ENCODE results near the gene LBR.
"Not testable (repeated sequence)": the region's sequence is repeated elsewhere in the genome, so short reads cannot be mapped to it uniquely, and the experiment has no call there.

LBR gene

DNA sequence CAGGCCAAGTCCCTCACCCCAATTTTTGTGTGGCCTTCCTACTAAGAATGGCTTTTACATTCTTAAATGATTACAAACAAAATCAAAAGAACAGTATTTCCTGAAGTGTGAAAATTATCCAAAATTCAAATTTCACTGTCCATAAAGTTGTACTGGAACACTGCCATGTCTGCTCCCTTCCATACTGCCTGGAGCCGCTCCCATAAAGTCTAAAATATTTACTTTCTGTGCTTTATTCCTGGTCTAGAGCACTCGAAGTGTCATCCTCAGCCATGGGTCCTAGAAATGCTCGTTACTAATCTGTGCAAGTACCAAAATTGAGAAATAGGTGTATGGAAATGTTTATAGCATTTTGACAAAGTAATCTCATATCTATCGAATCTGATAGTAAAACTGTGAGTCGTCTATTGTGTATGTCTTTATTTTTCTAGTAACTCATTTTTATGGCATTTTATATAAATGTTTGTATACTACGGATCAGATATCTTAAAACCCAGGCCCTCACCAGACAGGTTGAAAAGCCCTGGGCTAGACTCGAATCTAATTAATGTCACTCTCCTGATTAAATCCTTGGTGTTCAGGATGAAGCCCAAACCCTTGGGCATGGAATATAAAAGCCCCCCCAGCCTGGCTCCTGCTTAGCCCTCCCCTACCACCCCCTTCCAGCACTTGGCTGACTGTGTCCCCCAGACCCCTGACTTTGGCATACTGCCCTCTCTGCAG is 4.9 kb downstream of the LBR start:
- DNase-seq (ENCODE audit: low read depth), result peak; percentile 12

DNA sequence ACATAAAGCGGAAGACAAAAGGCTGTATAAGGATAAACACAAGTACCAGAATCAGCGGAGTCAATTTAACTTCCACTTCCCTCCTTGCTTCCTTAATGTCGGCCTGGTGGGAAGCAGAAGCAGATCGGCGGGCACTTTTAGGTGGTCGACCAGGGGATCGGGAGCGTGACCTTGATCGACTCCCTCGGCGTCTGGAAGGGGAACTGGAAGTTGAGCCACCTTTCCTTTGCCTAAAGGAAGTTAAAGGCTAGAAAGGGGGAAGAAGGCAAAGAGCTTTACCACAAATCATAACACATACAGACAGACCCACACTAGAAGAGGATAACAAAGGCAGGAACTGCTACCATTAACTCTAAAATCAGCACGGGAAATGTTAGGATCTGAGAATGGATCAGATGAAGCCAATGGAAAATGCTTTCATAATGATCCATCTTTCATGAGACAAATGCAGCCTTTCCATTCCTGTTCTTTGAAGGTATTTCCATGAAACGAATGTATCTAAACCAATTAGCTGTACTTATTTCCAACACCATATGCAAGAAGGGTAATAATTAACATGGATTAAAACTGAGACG is 5.7 kb downstream of the LBR start:
- no peak for DNase-seq (ENCODE audit: low read depth)

DNA sequence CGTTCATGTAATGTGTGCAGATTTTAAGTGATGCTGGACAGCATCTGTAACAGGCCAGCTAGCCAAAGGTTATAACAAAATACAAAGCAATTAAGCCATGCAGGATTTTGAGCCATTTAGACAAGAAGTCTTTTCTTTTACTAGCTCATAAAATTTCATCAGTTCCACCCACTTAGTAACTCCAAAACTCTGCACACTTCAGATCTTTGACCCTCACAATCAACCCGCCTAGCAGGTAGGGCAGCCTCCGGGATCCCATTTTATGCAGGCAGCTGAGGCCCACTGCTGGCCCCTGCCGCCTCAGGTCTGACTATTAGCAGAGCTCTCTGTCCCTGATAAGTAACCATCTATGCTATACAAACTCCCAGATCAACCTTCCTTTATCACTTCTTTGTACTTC is 9.2 kb downstream of the LBR start:
- no peak for DNase-seq (ENCODE audit: low read depth)

DNA sequence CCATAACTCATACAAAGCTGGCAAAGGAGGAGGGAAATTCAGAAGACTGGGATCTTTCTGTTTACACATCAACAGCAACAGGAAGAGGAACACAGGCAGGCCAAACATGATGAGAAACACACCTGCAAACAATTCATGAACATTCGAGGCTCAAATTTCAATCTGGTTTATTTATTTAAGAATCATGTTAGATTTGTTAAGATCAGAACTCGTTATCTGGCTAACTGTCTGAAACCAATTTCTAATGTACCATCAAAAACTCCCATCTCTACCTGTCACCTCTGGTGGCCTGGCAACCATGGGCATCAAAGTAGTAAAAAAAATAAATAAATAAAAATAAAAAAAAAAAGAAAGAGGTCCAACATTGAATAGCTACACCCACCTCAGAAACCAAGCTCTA is 9.8 kb downstream of the LBR start:
- DNase-seq (ENCODE audit: low read depth), result no peak

DNA sequence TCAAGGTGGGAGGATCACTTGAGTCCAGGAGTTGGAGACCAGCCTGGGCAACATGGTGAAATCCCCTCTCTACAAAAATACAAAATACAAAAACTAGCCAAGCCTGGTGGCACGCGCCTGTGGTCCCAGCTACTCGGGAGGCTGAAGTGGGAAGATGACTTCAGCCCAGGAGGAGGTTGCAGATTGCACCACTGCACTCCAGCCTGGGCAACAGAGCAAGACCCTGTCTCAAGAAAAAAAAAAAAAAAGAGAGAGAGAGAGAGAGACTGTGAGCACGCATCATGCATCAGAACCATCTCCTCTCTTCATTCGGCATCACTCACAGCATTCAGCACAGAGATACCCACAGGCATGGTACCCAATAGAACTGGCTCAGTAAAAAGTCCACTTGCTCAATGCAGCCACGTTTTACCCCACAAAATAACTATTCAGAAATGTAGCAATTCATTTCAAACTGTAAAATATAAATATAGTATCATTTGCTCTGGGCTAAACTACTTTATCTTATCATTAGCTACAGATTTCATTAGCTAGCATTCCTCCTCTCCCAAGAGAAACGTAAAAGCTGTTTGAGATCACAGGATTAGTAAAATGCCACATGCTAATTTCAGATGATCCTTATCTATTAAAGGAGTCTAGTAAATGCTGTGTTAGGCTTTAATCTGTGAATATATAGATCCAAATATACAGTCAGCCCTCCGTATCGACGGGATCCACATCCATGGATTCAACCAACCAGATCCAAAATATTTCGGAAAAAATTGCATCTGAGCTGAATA is 11.7 kb downstream of the LBR start:
- DNase-seq (ENCODE audit: low read depth), result no peak

DNA sequence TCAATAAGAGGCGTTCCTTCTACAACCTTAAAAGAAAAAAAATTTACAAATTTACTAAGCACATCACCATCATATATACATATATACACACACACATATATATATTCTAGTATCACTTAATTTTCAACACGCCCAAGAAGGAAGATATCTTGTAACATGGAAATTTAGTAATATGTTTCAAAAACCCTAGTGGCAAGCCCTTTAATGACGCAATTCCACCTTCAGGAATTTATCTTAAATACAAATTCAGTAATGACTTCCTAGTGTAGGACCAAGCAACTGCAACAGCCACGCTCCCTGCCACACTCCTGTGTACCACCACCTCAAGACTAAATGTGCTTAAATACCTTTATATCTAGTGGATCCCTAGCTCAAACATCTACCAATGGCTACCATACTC is 12.5 kb downstream of the LBR start:
- DNase-seq (ENCODE audit: low read depth), result no peak

DNA sequence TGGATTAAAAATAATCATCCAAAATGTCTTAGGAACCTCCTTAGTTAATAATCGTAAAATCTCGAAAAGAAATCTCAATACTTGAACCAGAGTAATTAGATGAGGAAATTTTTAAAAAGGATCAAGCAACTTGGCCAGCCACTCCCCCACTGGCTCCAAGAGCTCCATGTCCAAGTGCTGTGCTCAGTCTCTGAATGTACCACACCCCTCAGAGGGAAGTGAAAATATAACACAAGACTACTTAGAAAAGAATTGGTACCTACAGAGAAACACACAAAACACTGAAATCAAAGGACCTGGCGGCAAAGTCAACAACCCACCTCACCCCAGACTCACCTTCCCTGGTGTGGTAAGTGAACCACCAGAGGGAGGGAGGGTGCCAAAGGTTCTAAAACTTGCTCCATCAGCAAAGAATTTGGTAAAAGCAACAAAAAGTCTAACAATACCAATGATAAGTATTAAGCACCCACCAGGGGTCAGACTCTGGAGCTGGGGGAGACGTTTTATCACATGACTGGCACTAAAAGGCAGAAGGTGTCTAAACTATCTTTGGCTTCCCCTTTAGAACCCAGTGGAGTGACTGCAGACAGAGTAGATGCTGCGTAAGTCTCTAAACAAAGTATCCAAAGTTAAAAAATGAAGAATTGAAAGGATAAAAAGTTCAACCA is 14.0 kb downstream of the LBR start:
- no peak for DNase-seq (ENCODE audit: low read depth)

DNA sequence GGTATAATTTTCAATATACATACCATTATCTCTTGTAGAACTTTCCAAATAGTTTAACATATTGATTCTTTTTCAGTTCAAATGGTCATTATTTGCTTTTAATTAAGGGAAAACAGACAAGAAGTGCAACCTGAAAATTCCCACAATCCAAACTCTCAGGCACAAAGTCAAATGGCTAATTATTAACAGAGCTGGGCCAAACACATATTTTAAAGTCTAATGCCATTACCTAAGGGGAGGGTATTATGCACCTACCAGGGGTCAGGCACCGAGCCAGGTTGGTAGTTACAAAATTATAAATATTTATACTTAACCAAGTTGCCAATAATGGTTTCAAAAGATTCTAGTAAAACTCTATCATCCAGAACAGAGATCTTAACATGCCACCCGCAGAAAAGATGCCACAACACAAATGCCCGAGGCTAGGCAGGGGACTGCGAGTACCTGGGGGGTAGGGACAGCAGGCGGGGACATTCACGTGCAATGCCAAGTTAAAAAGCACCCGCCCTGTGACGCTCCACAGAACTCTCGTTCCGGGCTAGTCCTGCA is 15.0 kb downstream of the LBR start:
- DNase-seq (ENCODE audit: low read depth), result no peak

DNA sequence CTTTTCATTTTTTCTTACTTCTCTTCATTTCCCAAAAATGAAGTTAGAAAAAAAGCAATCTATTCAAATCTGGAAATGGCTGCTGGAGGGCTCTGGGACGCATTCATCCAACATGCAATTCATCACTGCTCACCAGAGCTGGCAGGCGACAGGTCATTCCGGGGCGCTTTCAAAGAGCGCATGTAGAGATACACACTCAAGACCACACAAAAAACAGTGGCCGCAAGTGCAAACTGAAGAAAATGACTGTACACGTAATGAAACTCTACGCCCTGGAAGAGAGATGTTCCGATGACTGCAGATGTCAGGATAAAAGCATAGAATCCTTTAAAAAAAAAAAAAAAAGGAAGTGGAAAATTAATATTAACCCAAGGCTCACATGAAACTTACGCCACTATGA is 15.5 kb downstream of the LBR start:
- DNase-seq (ENCODE audit: low read depth), result no peak

DNA sequence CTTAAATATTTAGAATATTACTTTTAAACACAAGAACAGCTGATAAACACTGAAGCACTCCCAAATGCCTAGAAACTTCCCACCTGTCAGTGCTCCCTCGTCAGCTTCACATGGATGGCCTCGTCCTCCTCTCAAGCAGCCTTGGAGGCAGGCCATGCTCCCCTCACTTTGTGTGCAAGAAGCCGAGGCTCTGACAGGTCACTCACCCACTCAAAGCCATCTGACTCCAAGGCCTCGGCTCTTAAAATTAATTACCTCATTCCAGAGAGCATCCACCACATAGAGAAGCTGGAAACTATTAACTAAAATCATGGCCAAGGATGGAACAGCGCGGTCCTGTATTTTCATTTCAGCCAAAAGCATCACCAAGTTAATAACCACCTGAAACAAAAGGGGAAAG is 17.8 kb downstream of the LBR start:
- no peak for DNase-seq (ENCODE audit: low read depth)

DNA sequence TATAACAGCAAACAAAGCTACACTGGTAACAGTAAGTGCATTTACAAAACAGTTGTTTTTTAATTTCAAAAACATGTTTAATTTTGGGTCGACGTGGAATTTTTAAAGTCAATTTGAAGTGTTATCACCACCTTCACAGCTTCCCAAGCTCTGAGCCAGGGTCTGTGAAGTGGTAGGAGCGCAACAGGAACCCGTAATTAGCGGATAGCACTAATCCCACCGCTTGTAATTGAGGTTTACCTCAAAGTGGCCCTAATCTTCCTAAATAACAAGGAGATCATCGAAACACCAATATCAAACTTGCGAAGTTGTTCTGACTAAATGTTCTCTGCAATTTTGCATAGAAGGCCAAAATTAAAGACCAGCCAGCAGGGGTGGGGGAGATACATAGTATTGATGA is 18.8 kb downstream of the LBR start:
- no peak for DNase-seq (ENCODE audit: low read depth)

DNA sequence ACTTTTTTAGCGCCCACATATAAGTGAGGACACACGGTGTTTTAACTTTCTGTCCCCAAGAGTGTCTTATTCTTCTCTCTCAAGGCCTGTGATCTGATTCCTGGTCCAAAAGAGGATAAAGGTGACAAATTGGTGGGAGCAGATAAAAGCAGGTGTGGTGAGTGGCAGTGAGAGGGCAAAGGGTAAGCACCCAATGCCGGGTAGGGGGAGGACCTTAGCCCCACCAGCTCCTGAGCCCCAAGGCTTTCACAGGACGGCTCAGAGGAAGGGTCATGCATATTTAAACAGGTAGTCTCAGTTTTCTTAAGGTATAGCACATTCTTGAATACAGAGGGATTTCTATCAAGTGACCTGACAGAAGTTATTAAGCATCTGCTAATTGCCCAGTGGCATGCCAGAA is 19.6 kb downstream of the LBR start:
- DNase-seq (ENCODE audit: low read depth), result no peak

DNA sequence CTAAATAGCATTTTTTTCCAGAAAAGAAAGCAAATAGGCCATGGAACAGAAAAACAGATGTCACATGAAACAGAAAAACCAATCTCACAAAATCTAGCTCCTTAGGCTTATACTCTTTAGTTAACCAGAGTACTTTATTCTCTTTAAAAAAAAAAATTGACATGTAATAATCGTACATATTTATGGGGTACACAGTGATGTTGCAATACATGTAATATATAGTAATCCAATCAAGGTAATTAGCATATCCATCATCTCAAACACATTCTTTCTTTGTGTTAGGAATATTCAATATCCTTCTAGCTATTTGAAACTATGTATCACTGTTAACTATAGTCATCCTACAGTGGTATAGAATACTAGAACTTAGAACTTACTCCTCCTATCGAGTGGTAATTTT is 20.1 kb downstream of the LBR start:
- DNase-seq (ENCODE audit: low read depth), result no peak

DNA sequence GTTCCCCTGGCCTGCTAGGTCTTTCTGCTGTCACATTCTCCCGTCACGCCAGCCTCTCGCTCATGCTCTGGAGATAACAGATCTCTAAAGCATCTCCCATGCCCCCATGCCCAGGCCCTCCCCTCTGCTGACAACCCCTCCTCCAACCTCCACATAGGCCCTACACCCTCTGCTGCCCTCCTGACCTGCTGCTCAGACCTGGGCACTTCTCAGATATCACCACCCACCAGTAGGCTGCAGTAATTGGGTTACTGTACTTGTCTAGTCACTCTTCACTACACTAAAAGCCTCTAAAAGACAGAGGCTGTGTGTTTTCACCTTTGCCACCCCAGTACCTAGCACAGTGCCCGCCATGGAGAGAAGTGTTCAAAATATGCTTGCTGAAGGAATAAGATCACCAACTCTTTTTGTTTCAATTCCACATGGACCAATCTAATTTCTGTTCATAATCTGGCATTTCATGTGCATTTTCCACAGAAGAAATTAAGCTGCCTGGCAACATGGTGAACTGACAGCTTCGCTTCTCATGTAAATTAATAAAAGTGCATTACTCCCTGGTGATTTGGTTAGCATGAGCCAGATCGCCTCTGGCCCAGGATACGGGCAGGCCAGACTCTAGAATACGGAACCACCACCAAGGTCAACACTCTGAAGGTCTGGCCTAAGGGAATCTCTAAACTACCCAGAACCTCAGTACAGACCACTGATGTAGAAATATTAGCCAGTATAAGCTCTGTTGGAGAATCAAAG is 20.7 kb downstream of the LBR start:
- DNase-seq (ENCODE audit: low read depth), result no peak

DNA sequence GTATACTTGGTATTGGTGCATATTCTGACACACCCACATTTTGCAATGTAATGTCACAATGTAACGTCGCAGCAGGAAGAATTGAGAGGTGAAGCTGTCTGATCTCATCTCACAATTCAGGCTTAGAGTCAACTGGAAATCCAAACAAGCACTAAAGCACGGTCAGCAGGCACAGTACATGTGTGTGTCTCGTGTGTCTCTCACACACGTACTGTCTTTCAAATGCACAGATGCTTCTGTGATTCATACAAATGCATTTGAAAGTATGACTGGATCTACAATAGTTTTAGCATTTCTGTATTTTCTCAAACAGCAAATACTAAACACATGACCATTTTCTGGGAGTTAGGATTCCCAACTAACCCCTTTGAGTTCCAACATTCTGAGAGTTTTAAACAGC is 26.9 kb downstream of the LBR start:
- DNase-seq (ENCODE audit: low read depth), result no peak

DNA sequence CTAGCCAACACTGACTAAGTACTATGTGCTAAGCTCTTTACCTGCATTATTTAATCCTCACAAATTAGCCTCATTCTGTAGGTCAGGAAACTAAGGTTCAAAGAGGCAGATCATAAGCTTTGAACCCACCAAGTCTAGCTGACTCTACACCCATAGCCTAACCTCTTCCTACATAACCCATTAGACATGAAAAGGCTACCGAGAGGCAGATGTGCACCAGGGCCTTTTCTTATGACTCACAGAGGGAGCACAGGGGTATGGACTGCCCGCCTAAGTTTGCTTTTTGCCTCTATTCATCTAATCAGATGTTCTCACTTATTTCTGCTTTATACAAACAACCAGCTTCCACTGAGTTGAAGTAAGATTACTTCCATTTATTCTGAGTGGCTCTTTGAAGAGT is 31.5 kb downstream of the LBR start:
- DNase-seq (ENCODE audit: low read depth), result no peak

DNA sequence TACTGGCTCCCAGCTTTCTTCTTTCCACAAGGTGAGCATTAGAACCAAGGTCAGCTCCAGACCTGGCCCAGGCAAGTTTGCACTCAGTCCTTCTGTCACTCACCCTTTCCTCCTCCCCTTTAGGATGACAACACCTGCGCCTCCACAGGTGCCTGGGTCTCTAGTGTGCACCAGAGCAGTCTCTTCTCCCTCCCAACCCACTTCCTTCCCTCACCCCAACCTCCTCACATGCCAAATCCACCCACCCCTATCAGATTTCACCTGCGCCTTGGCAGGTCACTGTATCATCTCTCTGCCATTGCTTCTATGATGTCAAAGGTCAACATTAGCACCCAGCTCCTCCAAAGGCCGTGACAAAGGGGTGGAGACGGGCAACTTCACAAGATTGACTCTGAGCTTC is 38.0 kb downstream of the LBR start:
- no peak for DNase-seq (ENCODE audit: low read depth)

DNA sequence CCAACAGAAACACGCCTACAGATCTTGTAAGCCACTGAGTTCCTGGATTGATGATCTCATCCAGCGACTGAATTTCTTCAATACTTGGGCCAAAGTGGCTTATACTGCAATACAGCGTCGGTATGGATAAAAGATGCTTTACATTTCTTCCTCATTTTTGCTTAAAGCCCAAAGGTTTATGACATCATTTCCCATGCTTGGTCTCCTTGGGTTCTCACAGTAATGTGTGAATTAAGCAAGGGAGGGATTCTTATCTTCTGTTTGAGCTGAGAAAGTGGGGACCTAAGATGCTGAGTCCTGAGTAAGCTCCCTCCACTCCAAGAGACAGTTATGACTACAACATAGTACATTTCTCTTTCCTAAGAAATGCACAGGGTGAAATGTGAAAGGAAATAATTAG is 39.5 kb downstream of the LBR start:
- peak; percentile 2 for DNase-seq (ENCODE audit: low read depth)

DNA sequence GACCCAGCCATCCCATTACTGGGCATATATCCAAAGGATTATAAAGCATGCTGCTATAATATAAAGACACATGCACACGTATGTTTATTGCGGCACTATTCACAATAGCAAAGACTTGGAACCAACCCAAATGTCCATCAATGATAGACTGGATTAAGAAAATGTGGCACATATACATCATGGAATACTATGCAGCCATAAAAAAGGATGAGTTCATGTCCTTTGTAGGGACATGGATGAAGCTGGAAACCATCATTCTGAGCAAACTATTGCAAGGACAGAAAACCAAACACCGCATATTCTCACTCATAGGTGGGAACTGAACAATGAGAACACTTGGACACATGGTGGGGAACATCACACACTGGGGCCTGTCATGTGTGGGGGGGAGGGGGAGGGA is 41.0 kb downstream of the LBR start:
- DNase-seq (ENCODE audit: low read depth), result not testable (repeated sequence)

DNA sequence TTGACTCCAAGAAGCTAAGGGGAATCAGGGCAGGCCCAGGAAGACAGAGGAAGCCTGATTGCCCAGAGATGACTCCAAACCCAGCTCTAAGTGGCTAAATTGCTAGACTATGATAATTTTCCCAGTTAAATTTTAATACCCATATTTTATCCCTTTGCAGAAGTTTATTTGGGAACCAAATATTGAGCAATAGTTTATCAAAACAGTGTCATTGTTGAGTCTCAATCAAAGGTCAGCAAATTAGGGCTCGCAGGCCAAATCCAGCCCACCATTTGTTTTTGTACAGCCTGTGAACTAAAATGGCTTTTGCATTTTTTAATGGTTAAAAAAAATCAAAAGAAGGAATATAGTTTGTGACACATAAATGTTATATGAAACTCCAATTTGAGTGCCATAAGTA is 47.1 kb downstream of the LBR start:
- no peak for DNase-seq (ENCODE audit: low read depth)

DNA sequence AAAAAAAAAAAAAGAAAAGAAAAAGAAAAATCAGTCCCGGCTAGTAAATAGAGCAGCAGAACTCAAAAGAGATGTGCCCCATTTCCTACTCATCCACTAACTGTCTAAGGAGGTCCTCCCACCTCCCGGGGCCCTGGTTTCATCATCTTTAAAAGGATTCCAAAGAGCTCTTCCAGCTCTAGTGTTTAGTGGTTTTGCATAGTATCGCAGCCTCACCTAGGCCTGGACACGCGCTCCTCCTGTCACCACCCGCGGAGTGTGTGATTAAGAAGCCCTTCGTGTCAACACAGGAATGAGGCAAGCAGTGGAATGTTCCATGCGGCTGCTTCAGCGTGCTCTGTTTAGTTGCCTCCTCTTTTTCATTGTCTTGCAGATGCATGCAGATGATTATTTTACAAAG is 49.0 kb downstream of the LBR start:
- peak; percentile 35 for DNase-seq (ENCODE audit: low read depth)

DNA sequence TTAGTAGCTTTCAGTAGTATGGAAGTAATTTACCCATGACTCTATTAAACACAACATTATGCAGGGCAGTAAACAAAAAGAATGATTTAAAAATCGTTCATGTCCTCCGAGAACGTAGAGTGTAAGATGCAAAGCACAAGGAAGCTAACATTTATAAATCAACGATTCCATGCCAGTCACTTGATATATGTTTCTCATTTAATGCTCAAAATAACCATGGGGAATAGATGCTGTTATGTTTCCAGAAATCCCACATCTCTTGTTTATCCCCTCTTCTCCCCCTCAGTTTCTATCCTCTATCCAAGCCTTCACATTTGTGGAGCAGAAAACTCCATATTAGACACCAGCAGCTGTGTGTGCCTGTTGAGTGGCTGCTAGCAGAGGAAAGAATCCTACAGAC is 52.8 kb downstream of the LBR start:
- DNase-seq (ENCODE audit: low read depth), result no peak
